ENCODE data around the gene REC114. TPM values are rescaled to one million over a fixed set of nuclear protein-coding genes. Genes with fewer than 3 reads are reported as not detected.

REC114 gene
- total and polyA plus RNA-seq, 11 donors, result 0.23 to 0.82 (median 0.48) TPM; not detected in 7

GRCh38 chr15:73495181-73495580 is 52.2 kb downstream of the REC114 start:
- no peak overlapping the region for H3K27ac ChIP-seq
- no peaks in the 10 kb centered on the region for H3K36me3 ChIP-seq
- no peaks in the 10 kb centered on the region for H3K4me1 ChIP-seq
- no peak for ATAC-seq
- intact Hi-C loops (cut with DNase I), result no loop called here
- 44 to 60% (median 56%) methylated on average over 3 of the region's 3 CpGs for WGBS, 4 donors
- no peak for DNase-seq
- no peak overlapping the region for H3K4me3 ChIP-seq
- no peak for TF ChIP-seq POLR2A (IDR thresholded peaks at IDR 0.05)
- TF ChIP-seq CTCF (IDR thresholded peaks at IDR 0.05), result no peak
- H3K27me3 ChIP-seq, result no peaks in the 10 kb centered on the region
- H3K9me3 ChIP-seq, result no peaks in the 10 kb centered on the region

- Histone ChIP-seq H3K36me3 (no peaks in the 10 kb centered on the region), H3K9me3 (no peaks in the 10 kb centered on the region), H3K27ac (no peak overlapping the region), H3K4me3 (no peak overlapping the region), H3K27me3 (no peaks in the 10 kb centered on the region), H3K4me1 (no peaks in the 10 kb centered on the region)
- no peak for ATAC-seq
- no peak for TF ChIP-seq POLR2A (IDR thresholded peaks at IDR 0.05)
- TF ChIP-seq CTCF (IDR thresholded peaks at IDR 0.05), result no peak
- intact Hi-C loops (cut with DNase I), result no loop called here
- no peak for DNase-seq
Observed at GRCh38 chr15:73500696-73501095, 57.7 kb downstream of the REC114 start.

- Histone ChIP-seq H3K27me3 (no peaks in the 10 kb centered on the region), H3K9me3 (no peaks in the 10 kb centered on the region), H3K4me1 (no peaks in the 10 kb centered on the region), H3K27ac (no peak overlapping the region), H3K4me3 (no peak overlapping the region), H3K36me3 (no peaks in the 10 kb centered on the region)
- TF ChIP-seq CTCF (IDR thresholded peaks at IDR 0.05) (no peak), POLR2A (IDR thresholded peaks at IDR 0.05) (no peak)
- ATAC-seq, result no peak
- intact Hi-C loops (cut with DNase I), result no loop called here
- no peak for DNase-seq
Observed at GRCh38 chr15:73504885-73505284, 61.9 kb downstream of the REC114 start.

- Histone ChIP-seq H3K27ac (peak overlapping the region in 4 of 12 donors; percentile 12 to 75 (median 23)), H3K4me1 (peaks cover 0 to 23% (median 7%) of the 10 kb centered on the region in 12 donors), H3K4me3 (no peak overlapping the region), H3K36me3 (no peaks in the 10 kb centered on the region), H3K9me3 (peaks cover 0 to 7% (median 0%) of the 10 kb centered on the region in 12 donors), H3K27me3 (no peaks in the 10 kb centered on the region)
- intact Hi-C loops (cut with DNase I), result loop anchor here in 3 of 10 donors (5.0 to 10.0 kb wide), 3 partner anchors 118 to 141 kb away; no protein-coding TSS in a partner anchor
- ATAC-seq, result peak in 2 of 4 donors; percentile 31 to 46
- WGBS, 4 donors, result 33 to 45% (median 38%) methylated on average over 1 of the region's 1 CpG
- DNase-seq, result peak in 2 of 5 donors; percentile 26 to 28
- no peak for TF ChIP-seq CTCF (IDR thresholded peaks at IDR 0.05)
- TF ChIP-seq POLR2A (IDR thresholded peaks at IDR 0.05), result no peak
Observed at GRCh38 chr15:73515527-73515926, 72.6 kb downstream of the REC114 start.
